A549 (cell line): ENCODE results near the gene ATAD3A. TPM values are rescaled to one million over a fixed set of nuclear protein-coding genes. Genes with fewer than 3 reads are reported as not detected.

ENCODE experiments used
- ATAC-seq, 2 experiments: fragments of 200-7000 bp in 1 of 2; fragments of >200 bp in 1 of 2; cut with Nextera tagmentation in 1 of 2; cut with Tn5 transposase in 1 of 2; 3 replicates each; pipeline versions ENCODE4 v1.8.0 to v1.9.1; 2018 to 2020; ENCODE audit warnings: mild to moderate bottlenecking in 1 of 2, moderate library complexity in 1 of 2
- CTCF ChIA-PET: fragments of 300-600 bp; sonication (Branson Sonifier 250); formaldehyde crosslinking; extraction: SDS; loops from one replicate; lab custom pipeline; 2021; ENCODE audit warnings: antibody characterized with exemption, inconsistent platforms; lab: Yijun Ruan, JAX
- POLR2A ChIA-PET: fragments of 350-600 bp; formaldehyde crosslinking; extraction: SDS; loops from one replicate; lab custom pipeline; 2021; ENCODE audit warnings: antibody characterized with exemption, inconsistent platforms; lab: Yijun Ruan, JAX
- DNase-seq, 2 experiments: peaks; one replicate each; pipeline versions ENCODE4 v3.0.0 to v3.0.0-alpha.2; 2011 to 2016; ENCODE audit warnings: low read depth in 1 of 2, low spot score in 1 of 2
- FAIRE-seq: peaks from 2 replicates; lab custom pipeline; 2011; peaks lifted over from hg19 to GRCh38; lab: Jason Lieb, UNC
- H3K27ac ChIP-seq, 2 experiments: fragments of >200 bp; sonication (Bioruptor Twin); formaldehyde crosslinking; 3 replicates each; pipeline ENCODE4 v1.5.1; 2016 to 2017
- H3K4me1 ChIP-seq: fragments of >200 bp; sonication (Bioruptor Twin); formaldehyde crosslinking; 3 replicates; pipeline ENCODE4 v1.6.1; 2016
- H3K4me2 ChIP-seq: fragments of >200 bp; sonication (Bioruptor Twin); formaldehyde crosslinking; 3 replicates; pipeline ENCODE4 v1.6.1; 2016
- H3K4me3 ChIP-seq: fragments of >200 bp; sonication (Bioruptor Twin); formaldehyde crosslinking; 3 replicates; pipeline ENCODE4 v1.5.1; 2016
- H3K9me3 ChIP-seq: fragments of >200 bp; sonication (Bioruptor Twin); formaldehyde crosslinking; 3 replicates; pipeline ENCODE4 v1.6.1; 2016
- BCL3 ChIP-seq: fragments of >200 bp; sonication (Bioruptor Twin); formaldehyde crosslinking; IDR thresholded peaks from 3 replicates; pipeline ENCODE4 v1.6.1; 2016
- BHLHE40 ChIP-seq: IDR thresholded peaks from 2 replicates; pipeline ENCODE4 v1.6.1; 2012; ENCODE audit warnings: low read depth, low read length, inconsistent platforms
- CTCF ChIP-seq: fragments of >200 bp; sonication (Bioruptor Twin); formaldehyde crosslinking; IDR thresholded peaks from 3 replicates; pipeline ENCODE4 v1.5.1; 2016
- HES2 ChIP-seq: fragments of >200 bp; sonication (Bioruptor Twin); formaldehyde crosslinking; IDR thresholded peaks from 2 replicates; pipeline ENCODE4 v1.6.1; 2016
- HEYL ChIP-seq: fragments of 250-450 bp; sonication (Bioruptor Pico); IDR thresholded peaks from 2 replicates; pipeline ENCODE4 v1.8.0; 2021; ENCODE audit warnings: mild to moderate bottlenecking, moderate library complexity
- HMGXB4 ChIP-seq: fragments of 250-450 bp; sonication (Bioruptor Pico); IDR thresholded peaks from 2 replicates; pipeline ENCODE4 v1.5.0; 2021; ENCODE audit warnings: mild to moderate bottlenecking, moderate library complexity, borderline replicate concordance
- KDM1A ChIP-seq: fragments of 200-600 bp; sonication (generic); IDR thresholded peaks from 2 replicates; pipeline ENCODE4 v1.6.1; 2016; ENCODE audit warnings: low read depth, mild to moderate bottlenecking
- KDM5A ChIP-seq: fragments of 200-600 bp; sonication (generic); IDR thresholded peaks from 2 replicates; pipeline ENCODE4 v1.6.1; 2016; ENCODE audit warnings: antibody characterized with exemption, mild to moderate bottlenecking
- MAFK ChIP-seq: fragments of 450-650 bp; IDR thresholded peaks from 2 replicates; pipeline ENCODE4 v1.6.1; 2014; ENCODE audit not compliant: partially characterized antibody
- MAX ChIP-seq: IDR thresholded peaks from 2 replicates; pipeline ENCODE4 v1.6.1; 2012
- MYC ChIP-seq: IDR thresholded peaks from 2 replicates; pipeline ENCODE4 v1.6.1; 2012; ENCODE audit warnings: mild to moderate bottlenecking, inconsistent platforms, low read length, improper control_type of control experiment, borderline replicate concordance
- NFE2L2 ChIP-seq: fragments of 150-350 bp; conservative IDR thresholded peaks from 2 replicates; pipeline ENCODE4 v1.6.1; 2014; ENCODE audit warnings: low read length
- NPAS2 ChIP-seq: fragments of 250-450 bp; sonication (Bioruptor Pico); IDR thresholded peaks from 2 replicates; pipeline ENCODE4 v1.8.0; 2022; ENCODE audit warnings: mild to moderate bottlenecking, moderate library complexity, borderline replicate concordance
- POLR2A ChIP-seq: IDR thresholded peaks from 2 replicates; pipeline ENCODE4 v1.6.1; 2012; ENCODE audit warnings: mild to moderate bottlenecking, low read length
- RCOR1 ChIP-seq: fragments of 150-350 bp; IDR thresholded peaks from 2 replicates; pipeline ENCODE4 v1.6.1; 2014; ENCODE audit warnings: antibody characterized with exemption, low read length, low read depth
- TFCP2L1 ChIP-seq: fragments of 250-450 bp; sonication (Bioruptor Pico); IDR thresholded peaks from 2 replicates; pipeline ENCODE4 v1.5.0; 2021; ENCODE audit warnings: mild to moderate bottlenecking
- WGBS: methylation state at CpG from one replicate; pipeline ENCODE4 v1.1.6; 2017; ENCODE audit errors: missing lambda C conversion rate; 5-methylcytosine and 5-hydroxymethylcytosine counted together
- polyA plus RNA-seq, 4 experiments: library from polyadenylated mRNA; depleted of rRNA in 3 of 4; stranded (reverse); fragments of >200 nt; fragmentation: RNase III in 1 of 4; extraction: RNeasy Plus Mini Kit Qiagen cat#74134 plus additional on column Dnase treatment in 1 of 4; gene quantifications; 2 replicates in 3 of 4; 3 replicates in 1 of 4; pipeline ENCODE4 v1.2.3, GENCODE V29; 2011 to 2017

The ATAD3A gene
- polyA plus RNA-seq, 2 of the 4 experiments (the other 2 are of a cell fraction) = 10.9 to 27.2 TPM

GRCh38 chr1:1534401-1535154, 22.6 kb downstream of the ATAD3A start:
- no peaks in the 10 kb centered on the region; the same call in 2 of the 3 replicates for H3K9me3 ChIP-seq
- TF ChIP-seq CTCF (no peak), RCOR1 (no peak), BCL3 (no peak), NFE2L2 (no peak), BHLHE40 (no peak), HES2 (no peak), POLR2A (no peak), NPAS2 (CRISPR knock-in tag) (no peak), MAX (no peak), HMGXB4 (CRISPR knock-in tag) (no peak), KDM5A (no peak), MAFK (no peak), MYC (no peak), KDM1A (no peak), HEYL (CRISPR knock-in tag) (no peak)
- TF ChIP-seq, all 56 proteins: peak for 0
- Histone ChIP-seq H3K27ac (no peak overlapping the region), H3K4me2 (no peak overlapping the region), H3K4me1 (no peaks in the 10 kb centered on the region), H3K4me3 (no peak overlapping the region)
- DNase-seq (no peak), FAIRE-seq (no peak), ATAC-seq (peak; percentile 17 to 24; a peak in 2 of 6 replicates)
- ChIA-PET CTCF (no interaction called here), POLR2A (no interaction called here)
- WGBS = 100% methylated on average over 4 of the region's 31 CpGs

- no peak for TF ChIP-seq TFCP2L1 (CRISPR knock-in tag)
- POLR2A ChIA-PET = no interaction called here
- DNase-seq (no peak), FAIRE-seq (no peak), ATAC-seq (peak in 1 of 2 experiments; percentile 4; a peak in 3 of 6 replicates)
- Histone ChIP-seq H3K9me3 (no peaks in the 10 kb centered on the region; the same call in 2 of the 3 replicates), H3K4me2 (no peak overlapping the region), H3K4me1 (no peaks in the 10 kb centered on the region), H3K27ac (no peak overlapping the region), H3K4me3 (no peak overlapping the region)
- WGBS = 95% methylated on average over 24 of the region's 66 CpGs
- CTCF ChIA-PET = no interaction called here
Measured at GRCh38 chr1:1535201-1536018, 23.4 kb downstream of the ATAD3A start.
